Measurements from ENCODE around the gene PDIA2. TPM values are rescaled to one million over a fixed set of nuclear protein-coding genes. Genes with fewer than 3 reads are reported as not detected.
A peak's percentile ranks its signal among the peaks of the same experiment; 100 is the strongest.
"Not testable (repeated sequence)": the region's sequence is repeated elsewhere in the genome, so short reads cannot be mapped to it uniquely, and the experiment has no call there.

PDIA2 gene
- total RNA-seq, 1 experiment from 2014 or later = 0.25 TPM

- DNase-seq (ENCODE audit: low read depth) = no peak
Observed at GRCh38 chr16:330741-331140, 47.8 kb downstream of the PDIA2 start.

GRCh38 chr16:331181-331814 lies 48.3 kb downstream of the PDIA2 start:
- DNase-seq (ENCODE audit: low read depth) = peak; percentile 60

GRCh38 chr16:333406-334094 lies 50.6 kb downstream of the PDIA2 start:
- no peak for DNase-seq (ENCODE audit: low read depth)

DNA sequence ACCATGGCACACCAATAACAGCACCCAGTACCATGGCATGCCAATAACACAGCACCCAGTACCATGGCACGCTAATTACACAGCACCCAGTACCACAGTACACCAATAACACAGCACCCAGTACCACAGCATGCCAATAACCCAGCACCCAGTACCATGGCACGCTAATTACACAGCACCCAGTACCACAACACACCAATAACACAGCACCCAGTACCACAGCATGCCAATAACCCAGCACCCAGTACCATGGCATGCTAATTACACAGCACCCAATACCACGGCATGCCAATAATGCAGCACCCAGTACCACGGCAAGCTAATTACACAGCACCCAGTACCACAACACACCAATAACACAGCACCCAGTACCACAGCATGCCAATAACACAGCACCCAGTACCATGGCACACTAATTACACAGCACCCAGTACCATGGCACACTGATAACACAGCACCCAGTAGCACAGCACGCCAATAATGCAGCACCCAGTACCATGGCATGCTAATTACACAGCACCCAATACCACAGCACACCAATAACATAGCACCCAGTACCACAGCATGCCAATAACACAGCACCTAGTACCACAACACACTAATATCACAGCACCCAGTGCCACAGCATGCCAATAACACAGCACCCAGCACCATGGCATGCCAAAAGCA lies 51.3 kb downstream of the PDIA2 start:
- DNase-seq (ENCODE audit: low read depth) = not testable (repeated sequence)

DNA sequence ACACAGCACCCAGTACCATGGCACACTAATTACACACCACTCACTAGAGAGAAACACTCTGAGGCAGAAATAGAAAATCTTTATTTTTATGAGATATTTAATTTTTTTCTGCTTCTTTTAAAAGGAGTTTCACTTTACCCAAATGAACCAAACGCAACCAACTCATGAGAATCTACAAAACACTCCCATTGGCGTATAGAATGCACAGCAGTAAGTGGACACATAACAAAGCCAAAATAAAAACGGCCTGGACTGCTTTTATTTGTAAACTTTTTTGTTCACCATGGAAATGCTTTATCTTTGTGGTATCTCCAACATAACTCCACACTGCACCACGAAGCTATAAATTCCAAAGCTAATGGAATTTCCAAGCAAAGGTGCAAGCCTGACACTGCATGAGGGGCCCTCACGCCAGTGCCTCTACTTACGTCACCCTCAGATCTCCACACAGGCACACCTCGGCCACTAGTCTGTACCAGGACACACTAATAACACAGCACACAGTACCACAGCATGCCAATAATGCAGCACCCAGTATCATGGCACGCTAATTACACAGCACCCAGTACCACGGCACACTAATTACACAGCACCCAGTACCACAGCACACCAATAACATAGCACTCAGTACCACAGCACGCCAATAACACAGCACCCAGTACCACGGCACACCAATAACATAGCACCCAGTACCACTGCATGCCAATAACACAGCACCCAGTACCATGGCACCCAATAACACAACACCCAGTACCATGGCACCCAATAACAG lies 52.1 kb downstream of the PDIA2 start:
- DNase-seq (ENCODE audit: low read depth) = peak; percentile 68

- no peak for DNase-seq (ENCODE audit: low read depth)
Observed at GRCh38 chr16:336269-336668, 53.3 kb downstream of the PDIA2 start.

Other genes starting within 250 kb of the PDIA2 start
- gene POLR3K, start 229.6 kb upstream of the PDIA2 start, total RNA-seq (2014; rRNA removed; shearing (Covaris generic)) = 8.3 and 11.2 TPM in 2 replicates
- gene SNRNP25, start 229.3 kb upstream of the PDIA2 start, total RNA-seq (2014; rRNA removed; shearing (Covaris generic)) = 49.5 and 50.4 TPM in 2 replicates
- gene RHBDF1, start 210.5 kb upstream of the PDIA2 start, total RNA-seq (2014; rRNA removed; shearing (Covaris generic)) = 4.9 and 11.9 TPM in 2 replicates
- 67.3 and 91.9 TPM in 2 replicates for gene MPG, start 204.9 kb upstream of the PDIA2 start, total RNA-seq (2014; rRNA removed; shearing (Covaris generic))
- gene NPRL3, start 144.5 kb upstream of the PDIA2 start, total RNA-seq (2014; rRNA removed; shearing (Covaris generic)) = 5.3 and 6.9 TPM in 2 replicates
- not detected in 2 replicates for gene HBZ, start 130.5 kb upstream of the PDIA2 start, total RNA-seq (2014; rRNA removed; shearing (Covaris generic))
- gene HBM, start 117.2 kb upstream of the PDIA2 start, total RNA-seq (2014; rRNA removed; shearing (Covaris generic)) = not detected in 2 replicates
- gene HBA2, start 110.3 kb upstream of the PDIA2 start, total RNA-seq (2014; rRNA removed; shearing (Covaris generic)) = 1.4 TPM in 1 of 2 replicates, not detected in the other
- not detected in 2 replicates for gene HBA1, start 106.5 kb upstream of the PDIA2 start, total RNA-seq (2014; rRNA removed; shearing (Covaris generic))
- gene HBQ1, start 102.7 kb upstream of the PDIA2 start, total RNA-seq (2014; rRNA removed; shearing (Covaris generic)) = not detected in 2 replicates
- gene LUC7L, start 53.7 kb upstream of the PDIA2 start, total RNA-seq (2014; rRNA removed; shearing (Covaris generic)) = 15.0 and 15.8 TPM in 2 replicates
- gene FAM234A, start 48.3 kb upstream of the PDIA2 start, total RNA-seq (2014; rRNA removed; shearing (Covaris generic)) = 166 and 215 TPM in 2 replicates
- gene RGS11, start 7.2 kb upstream of the PDIA2 start, total RNA-seq (2014; rRNA removed; shearing (Covaris generic)) = not detected in 2 replicates
- not detected in 2 replicates for gene ARHGDIG, start 2.6 kb upstream of the PDIA2 start, total RNA-seq (2014; rRNA removed; shearing (Covaris generic))
- 6.6 and 15.5 TPM in 2 replicates for gene AXIN1, start 69.6 kb downstream of the PDIA2 start, total RNA-seq (2014; rRNA removed; shearing (Covaris generic))
- gene MRPL28, start 87.4 kb downstream of the PDIA2 start, total RNA-seq (2014; rRNA removed; shearing (Covaris generic)) = 162 and 177 TPM in 2 replicates
- 54.9 and 71.2 TPM in 2 replicates for gene PGAP6, start 98.8 kb downstream of the PDIA2 start, total RNA-seq (2014; rRNA removed; shearing (Covaris generic))
- gene NME4, start 114.0 kb downstream of the PDIA2 start, total RNA-seq (2014; rRNA removed; shearing (Covaris generic)) = 92.0 and 101 TPM in 2 replicates
- gene DECR2, start 118.7 kb downstream of the PDIA2 start, total RNA-seq (2014; rRNA removed; shearing (Covaris generic)) = 2.2 and 6.6 TPM in 2 replicates
- gene RAB11FIP3, start 142.5 kb downstream of the PDIA2 start, total RNA-seq (2014; rRNA removed; shearing (Covaris generic)) = 14.0 and 21.1 TPM in 2 replicates
- 23.2 and 36.7 TPM in 2 replicates for gene CAPN15, start 244.5 kb downstream of the PDIA2 start, total RNA-seq (2014; rRNA removed; shearing (Covaris generic))